ENCODE results near the gene ASXL1. TPM values are rescaled to one million over a fixed set of nuclear protein-coding genes. Genes with fewer than 3 reads are reported as not detected.
"Not testable (repeated sequence)": the region's sequence is repeated elsewhere in the genome, so short reads cannot be mapped to it uniquely, and the experiment has no call there.

ASXL1 gene
- total RNA-seq, 4 donors from 2014 or later: 43.2 to 143 (median 71.8) TPM

DNA sequence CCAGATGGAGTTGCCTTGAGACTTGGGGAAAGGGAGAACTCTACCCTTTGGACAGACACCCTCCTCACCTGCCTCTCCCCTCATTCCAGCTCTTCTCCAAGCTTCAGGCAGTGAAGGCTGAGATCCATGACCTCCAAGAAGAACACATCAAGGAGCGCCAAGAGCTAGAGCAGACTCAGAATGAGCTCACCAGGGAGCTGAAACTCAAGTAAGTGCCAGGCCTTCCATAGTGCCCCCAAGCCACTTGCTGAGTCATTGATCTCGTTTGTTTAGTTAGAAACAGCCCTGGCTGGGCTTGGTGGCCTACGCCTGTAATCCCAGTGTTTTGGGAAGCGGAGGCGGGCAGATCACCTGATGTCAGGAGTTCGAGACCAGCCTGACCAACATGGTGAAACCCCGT lies 41.5 kb upstream of the ASXL1 start:
- Histone ChIP-seq H3K4me3 (no peak overlapping the region), H3K27ac (no peak overlapping the region), H3K4me1 (no peaks in the 10 kb centered on the region), H3K27me3 (no peaks in the 10 kb centered on the region), H3K9me3 (no peaks in the 10 kb centered on the region), H3K36me3 (peaks cover 45% of the 10 kb centered on the region)
- WGBS: 74% methylated on average over 7 of the region's 7 CpGs
- TF ChIP-seq POLR2AphosphoS5 (IDR thresholded peaks at IDR 0.05) (no peak), EP300 (IDR thresholded peaks at IDR 0.05) (no peak), POLR2A (IDR thresholded peaks at IDR 0.05) (no peak)
- TF ChIP-seq, protein P1, sequence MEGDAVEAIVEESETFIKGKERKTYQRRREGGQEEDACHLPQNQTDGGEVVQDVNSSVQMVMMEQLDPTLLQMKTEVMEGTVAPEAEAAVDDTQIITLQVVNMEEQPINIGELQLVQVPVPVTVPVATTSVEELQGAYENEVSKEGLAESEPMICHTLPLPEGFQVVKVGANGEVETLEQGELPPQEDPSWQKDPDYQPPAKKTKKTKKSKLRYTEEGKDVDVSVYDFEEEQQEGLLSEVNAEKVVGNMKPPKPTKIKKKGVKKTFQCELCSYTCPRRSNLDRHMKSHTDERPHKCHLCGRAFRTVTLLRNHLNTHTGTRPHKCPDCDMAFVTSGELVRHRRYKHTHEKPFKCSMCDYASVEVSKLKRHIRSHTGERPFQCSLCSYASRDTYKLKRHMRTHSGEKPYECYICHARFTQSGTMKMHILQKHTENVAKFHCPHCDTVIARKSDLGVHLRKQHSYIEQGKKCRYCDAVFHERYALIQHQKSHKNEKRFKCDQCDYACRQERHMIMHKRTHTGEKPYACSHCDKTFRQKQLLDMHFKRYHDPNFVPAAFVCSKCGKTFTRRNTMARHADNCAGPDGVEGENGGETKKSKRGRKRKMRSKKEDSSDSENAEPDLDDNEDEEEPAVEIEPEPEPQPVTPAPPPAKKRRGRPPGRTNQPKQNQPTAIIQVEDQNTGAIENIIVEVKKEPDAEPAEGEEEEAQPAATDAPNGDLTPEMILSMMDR (IDR thresholded peaks at IDR 0.05): no peak
- DNase-seq (ENCODE audit: low spot score in 2 of 2): no peak

DNA sequence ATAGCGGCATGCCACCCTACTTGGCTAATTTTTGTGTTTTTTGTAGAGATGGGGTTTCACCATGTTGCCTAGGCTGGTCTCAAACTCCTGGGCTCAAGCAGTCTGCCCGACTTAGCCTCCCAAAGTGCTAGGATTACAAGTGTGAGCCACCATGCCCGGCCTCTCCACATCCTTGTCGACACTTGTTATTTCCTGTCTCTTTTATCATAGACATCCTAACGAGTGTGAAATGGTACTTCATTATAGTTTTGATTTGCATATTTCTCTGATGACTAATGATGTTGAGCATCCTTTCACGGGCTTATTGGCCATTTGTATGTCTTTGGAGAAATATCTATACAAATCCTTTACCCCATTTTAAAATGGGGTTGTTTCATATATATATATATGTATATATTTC lies 39.0 kb upstream of the ASXL1 start:
- DNase-seq (ENCODE audit: low spot score in 2 of 2): no peak
- H3K27me3 ChIP-seq: no peaks in the 10 kb centered on the region
- 88% methylated on average over 6 of the region's 6 CpGs for WGBS

DNA sequence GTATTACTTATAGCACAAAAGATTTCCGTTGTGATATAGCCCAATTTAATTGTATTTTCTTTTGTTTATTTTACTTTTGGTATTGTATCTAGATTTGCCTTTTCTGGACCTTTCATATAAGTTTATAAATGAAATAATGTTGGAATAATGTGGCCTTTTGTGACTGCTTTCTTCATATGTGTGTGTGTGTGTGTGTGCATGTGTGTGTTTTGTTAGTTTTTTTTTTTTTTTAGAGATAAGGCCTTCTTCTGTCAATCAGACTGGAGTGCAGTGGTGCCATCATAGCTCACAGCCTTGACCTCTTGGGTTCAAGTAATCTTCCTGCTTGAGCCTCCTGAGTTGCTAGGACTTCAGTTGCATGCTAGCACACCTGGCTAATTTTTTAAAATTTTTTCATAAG lies 37.8 kb upstream of the ASXL1 start:
- Histone ChIP-seq H3K27me3 (no peaks in the 10 kb centered on the region), H3K9me3 (no peaks in the 10 kb centered on the region), H3K4me1 (no peaks in the 10 kb centered on the region), H3K36me3 (peaks cover 37% of the 10 kb centered on the region), H3K27ac (no peak overlapping the region), H3K4me3 (no peak overlapping the region)
- 87% methylated on average over 1 of the region's 1 CpG for WGBS
- TF ChIP-seq, protein P1 (IDR thresholded peaks at IDR 0.05): no peak
- TF ChIP-seq EP300 (IDR thresholded peaks at IDR 0.05) (no peak), POLR2AphosphoS5 (IDR thresholded peaks at IDR 0.05) (no peak), POLR2A (IDR thresholded peaks at IDR 0.05) (no peak)
- no peak for DNase-seq (ENCODE audit: low spot score in 2 of 2)

More for the DNA sequence above, 39.0 kb upstream of the ASXL1 start:
- Histone ChIP-seq H3K4me3 (no peak overlapping the region), H3K9me3 (no peaks in the 10 kb centered on the region), H3K4me1 (no peaks in the 10 kb centered on the region), H3K36me3 (peaks cover 35% of the 10 kb centered on the region), H3K27ac (no peak overlapping the region)
- TF ChIP-seq POLR2AphosphoS5 (IDR thresholded peaks at IDR 0.05): no peak
- TF ChIP-seq, protein P1 (IDR thresholded peaks at IDR 0.05): no peak
- TF ChIP-seq EP300 (IDR thresholded peaks at IDR 0.05): no peak
- TF ChIP-seq POLR2A (IDR thresholded peaks at IDR 0.05): no peak

DNA sequence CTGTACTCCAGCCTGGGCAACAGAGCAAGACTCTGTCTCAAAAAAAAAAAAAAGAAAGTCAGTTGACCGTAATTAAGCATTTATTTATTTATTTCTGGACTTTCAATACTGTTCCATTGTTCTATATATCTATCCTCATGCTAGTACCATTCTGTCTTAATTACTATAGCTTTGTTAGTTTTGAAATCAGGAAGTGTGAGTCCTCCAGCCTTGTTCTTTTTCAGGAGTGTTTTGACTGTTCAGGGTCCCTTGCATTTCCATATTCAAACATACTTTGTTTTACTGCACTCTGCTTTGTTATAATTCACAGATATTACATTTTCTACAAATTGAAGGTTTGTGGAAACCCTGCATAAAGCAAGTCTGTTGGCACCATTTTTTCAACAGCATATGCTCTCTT lies 36.7 kb upstream of the ASXL1 start:
- TF ChIP-seq EP300 (IDR thresholded peaks at IDR 0.05): no peak
- TF ChIP-seq POLR2AphosphoS5 (IDR thresholded peaks at IDR 0.05): no peak
- TF ChIP-seq, protein P1 (IDR thresholded peaks at IDR 0.05): no peak
- TF ChIP-seq POLR2A (IDR thresholded peaks at IDR 0.05): no peak
- no peaks in the 10 kb centered on the region for H3K27me3 ChIP-seq
- no peaks in the 10 kb centered on the region for H3K9me3 ChIP-seq
- no peak for DNase-seq (ENCODE audit: low spot score in 2 of 2)
- no peak overlapping the region for H3K27ac ChIP-seq
- H3K36me3 ChIP-seq: peaks cover 32% of the 10 kb centered on the region
- no peak overlapping the region for H3K4me3 ChIP-seq
- 87% methylated on average over 1 of the region's 1 CpG for WGBS
- H3K4me1 ChIP-seq: no peaks in the 10 kb centered on the region

DNA sequence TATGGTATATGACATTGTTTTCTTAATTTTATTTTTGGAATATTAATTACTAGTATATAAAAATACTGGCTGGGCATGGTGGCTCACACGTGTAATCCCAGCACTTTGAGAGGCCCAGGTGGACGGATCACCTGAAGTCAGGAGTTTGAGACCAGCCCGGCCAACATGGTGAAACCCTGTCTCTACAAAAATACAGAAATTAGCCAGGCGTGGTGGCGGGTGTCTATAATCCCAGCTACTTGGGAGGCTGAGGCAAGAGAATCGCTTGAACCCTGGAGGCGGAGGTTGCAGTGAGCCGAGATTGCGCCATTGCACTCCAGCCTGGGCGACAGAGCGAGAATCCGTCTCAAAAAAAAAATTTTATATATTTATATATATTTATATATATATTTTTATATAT lies 35.9 kb upstream of the ASXL1 start:
- H3K4me1 ChIP-seq; H3K27me3 ChIP-seq; DNase-seq (ENCODE audit: low spot score in 2 of 2); H3K27ac ChIP-seq; H3K4me3 ChIP-seq; H3K9me3 ChIP-seq: not testable (repeated sequence)
- WGBS: 96% methylated on average over 12 of the region's 12 CpGs
- peaks cover 30% of the 10 kb centered on the region for H3K36me3 ChIP-seq

DNA sequence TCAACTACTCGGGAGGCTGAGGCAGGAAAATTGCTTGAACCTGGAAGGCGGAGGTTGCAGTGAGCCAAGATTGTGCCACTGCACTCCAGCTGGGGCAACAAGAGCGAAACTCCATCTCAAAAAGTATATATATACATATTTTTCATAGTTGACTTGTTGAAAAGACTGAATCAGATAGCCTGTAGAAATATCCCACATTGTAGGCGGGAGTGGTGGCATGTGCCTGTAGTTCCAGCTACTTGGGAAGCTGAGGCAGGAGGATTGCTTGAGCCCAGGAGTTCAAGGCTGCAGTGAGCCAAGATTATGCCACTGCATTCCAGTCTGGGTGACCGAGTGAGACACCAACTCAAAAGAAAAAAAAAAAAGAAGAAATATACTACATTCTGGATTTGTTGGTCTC lies 34.4 kb upstream of the ASXL1 start:
- not testable (repeated sequence) for DNase-seq (ENCODE audit: low spot score in 2 of 2)
- WGBS: 95% methylated on average over 5 of the region's 5 CpGs

More for the DNA sequence above, 34.4 kb upstream of the ASXL1 start:
- H3K4me1 ChIP-seq, H3K9me3 ChIP-seq, H3K27ac ChIP-seq, H3K4me3 ChIP-seq, H3K27me3 ChIP-seq: not testable (repeated sequence)
- peaks cover 21% of the 10 kb centered on the region for H3K36me3 ChIP-seq
